Kasumi-1 (cell line): ENCODE measurements around the gene SYT5.
"Not testable (repeated sequence)": the region's sequence is repeated elsewhere in the genome, so short reads cannot be mapped to it uniquely, and the experiment has no call there.

Experiments
- DNase-seq, 2 experiments: peaks; one replicate each; lab custom pipeline; 2025; lab: John Stamatoyannopoulos, UW

The SYT5 gene

GRCh38 chr19:55206664-55207500 is 26.8 kb upstream of the SYT5 start:
- DNase-seq, result peak; percentile 73 to 79

- DNase-seq, result not testable (repeated sequence)
Measured at GRCh38 chr19:55202199-55202598, 22.1 kb upstream of the SYT5 start.

GRCh38 chr19:55199620-55200204 is 19.6 kb upstream of the SYT5 start:
- DNase-seq, result no peak

- DNase-seq, result no peak
Measured at GRCh38 chr19:55198651-55199050, 18.6 kb upstream of the SYT5 start.

DNA sequence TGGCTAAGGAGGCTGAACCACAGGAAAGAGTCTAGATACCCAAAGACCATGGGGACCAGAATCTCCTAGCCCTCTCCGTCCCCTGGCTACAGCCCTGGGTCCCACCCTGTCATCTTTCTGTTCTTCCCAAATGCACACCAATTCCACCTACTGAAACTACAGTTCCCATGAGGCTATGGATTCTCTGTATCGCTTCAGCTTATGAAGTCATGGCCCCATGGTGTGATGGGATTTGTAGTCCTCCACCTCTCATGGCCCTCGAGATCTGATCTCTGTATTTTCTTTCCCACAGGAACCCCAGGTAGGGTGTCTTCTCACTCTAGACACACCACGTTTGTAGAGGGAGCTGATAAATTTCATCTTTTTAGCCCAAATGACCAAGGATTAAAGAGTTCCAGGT is 17.4 kb upstream of the SYT5 start:
- DNase-seq, result peak; percentile 14 to 26

GRCh38 chr19:55196803-55197202 is 16.7 kb upstream of the SYT5 start:
- DNase-seq, result no peak

DNA sequence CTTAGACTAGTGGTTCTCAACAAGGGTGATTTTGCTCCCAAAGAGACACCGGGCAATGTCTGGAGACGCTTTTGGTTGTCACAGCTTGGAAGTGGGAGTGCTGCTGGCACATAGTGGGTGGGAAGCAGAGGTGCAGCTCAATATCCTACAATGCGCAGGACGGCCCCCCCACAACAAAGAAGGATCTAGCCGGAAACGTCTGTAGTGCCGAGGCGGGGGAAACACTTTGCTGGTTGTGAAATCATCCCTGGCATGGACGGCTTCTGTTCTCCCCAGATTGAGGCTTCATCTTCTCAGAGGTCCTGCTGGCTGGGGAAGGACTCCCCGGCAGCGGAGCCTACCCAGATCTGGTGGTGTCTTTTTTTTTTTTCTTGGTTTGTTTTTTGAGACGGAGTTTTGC is 13.4 kb upstream of the SYT5 start:
- DNase-seq, result peak; percentile 71

DNA sequence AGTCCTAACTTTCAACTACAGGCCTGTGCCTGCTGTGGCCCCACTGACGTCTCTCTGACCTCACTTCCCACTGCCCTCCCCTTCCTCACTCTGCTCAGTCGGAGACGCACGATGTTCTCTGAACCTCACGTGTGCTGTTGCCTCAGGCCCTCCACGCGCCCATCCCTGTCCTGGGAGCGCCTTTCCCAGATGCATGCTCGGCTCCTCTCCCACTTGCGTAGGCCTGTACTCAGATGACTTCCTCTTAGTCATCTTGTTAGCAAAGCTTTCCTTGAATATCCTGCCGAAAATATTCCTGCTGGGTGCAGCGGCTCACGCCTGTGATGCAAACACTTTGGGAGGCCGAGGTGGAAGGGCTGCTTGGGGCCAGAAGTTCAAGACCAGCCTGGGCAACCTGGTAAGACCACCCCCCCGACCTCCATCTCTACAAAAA is 9.3 kb upstream of the SYT5 start:
- DNase-seq, result peak in 1 of 2 experiments; percentile 18

DNA sequence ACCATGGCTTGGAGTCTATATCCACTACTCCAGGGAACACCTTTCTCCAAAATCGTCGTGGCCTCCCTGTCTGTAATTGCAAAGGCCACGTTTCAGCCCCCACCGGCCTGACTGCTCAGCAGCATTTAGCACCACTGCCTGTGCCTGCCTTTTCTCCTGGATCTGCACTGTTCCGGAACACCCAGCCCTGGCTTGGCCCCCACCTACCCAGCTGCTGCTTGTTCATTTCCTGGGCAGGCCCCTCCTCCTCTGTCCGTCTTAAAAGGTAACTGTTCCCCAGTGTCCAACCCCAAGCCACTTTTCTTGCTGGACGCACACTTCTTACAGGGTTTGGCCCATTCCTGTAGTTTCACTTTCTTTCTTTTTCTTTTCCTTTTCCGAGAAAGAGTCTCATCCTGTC is 8.5 kb upstream of the SYT5 start:
- DNase-seq, result no peak

GRCh38 chr19:55186080-55186479 is 6.0 kb upstream of the SYT5 start:
- no peak for DNase-seq

DNA sequence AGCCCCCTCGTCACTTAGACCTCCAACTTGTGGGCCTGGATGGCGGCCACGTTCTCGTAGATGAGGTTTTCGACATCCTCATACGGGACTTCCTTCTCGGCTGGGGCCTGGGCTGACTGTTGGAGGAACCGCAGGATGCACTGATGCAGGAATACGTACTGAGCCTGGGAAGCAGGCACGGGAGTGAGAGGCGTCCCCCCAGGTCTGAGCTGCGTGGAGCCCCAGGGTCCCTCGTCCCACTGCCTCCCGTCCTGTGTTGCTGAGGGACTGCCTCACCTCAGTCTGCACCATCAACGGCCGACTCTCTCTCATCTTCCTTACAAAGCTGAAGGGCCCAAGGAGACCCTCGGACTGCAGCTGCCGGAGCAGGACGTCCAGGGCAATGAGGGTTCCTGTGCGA is 1.7 kb upstream of the SYT5 start:
- DNase-seq, result no peak

DNA sequence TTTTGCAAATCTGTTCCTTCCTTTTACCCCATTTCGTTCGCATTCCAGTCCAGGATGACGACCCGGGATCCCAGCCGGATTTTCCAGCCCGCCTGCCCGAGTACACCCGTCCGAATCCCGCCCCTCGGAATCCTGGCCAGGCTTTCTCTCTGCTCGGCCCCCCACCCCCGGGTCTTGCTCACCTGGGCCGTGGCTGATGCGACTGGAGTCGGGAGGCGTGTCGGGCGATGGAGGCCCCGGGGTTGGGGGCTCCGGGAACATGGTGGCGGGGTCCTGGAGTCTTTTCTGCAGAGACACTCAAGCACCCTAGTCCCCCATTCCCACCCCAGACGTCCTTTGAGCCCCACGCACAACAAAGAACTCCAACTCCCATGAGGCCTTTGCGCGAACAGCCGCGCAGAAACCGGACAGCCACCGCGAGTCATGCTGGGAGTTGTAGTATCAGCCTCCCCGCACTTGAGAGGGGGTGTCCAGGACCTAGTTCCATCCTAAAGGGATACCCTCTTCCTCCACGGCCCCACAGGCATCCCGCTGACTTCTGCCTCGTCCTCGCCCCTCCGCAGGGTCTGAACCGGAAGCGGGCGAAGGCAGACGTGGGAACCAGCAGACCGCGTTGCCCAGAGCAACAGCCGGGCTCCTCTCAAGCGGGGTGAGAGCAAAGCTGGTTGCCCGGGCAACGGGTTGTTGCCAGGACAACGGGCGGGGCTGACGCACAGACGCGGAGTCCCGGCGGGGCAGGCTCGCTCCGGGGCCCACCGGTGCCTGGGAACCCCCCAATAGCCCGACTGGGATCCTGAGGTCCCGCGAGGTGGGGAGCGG is 1.1 kb downstream of the SYT5 start:
- DNase-seq, result no peak

- DNase-seq, result no peak
Measured at GRCh38 chr19:55176076-55176475, 4.0 kb downstream of the SYT5 start.

- DNase-seq, result no peak
Measured at GRCh38 chr19:55175117-55175867, 4.8 kb downstream of the SYT5 start.

DNA sequence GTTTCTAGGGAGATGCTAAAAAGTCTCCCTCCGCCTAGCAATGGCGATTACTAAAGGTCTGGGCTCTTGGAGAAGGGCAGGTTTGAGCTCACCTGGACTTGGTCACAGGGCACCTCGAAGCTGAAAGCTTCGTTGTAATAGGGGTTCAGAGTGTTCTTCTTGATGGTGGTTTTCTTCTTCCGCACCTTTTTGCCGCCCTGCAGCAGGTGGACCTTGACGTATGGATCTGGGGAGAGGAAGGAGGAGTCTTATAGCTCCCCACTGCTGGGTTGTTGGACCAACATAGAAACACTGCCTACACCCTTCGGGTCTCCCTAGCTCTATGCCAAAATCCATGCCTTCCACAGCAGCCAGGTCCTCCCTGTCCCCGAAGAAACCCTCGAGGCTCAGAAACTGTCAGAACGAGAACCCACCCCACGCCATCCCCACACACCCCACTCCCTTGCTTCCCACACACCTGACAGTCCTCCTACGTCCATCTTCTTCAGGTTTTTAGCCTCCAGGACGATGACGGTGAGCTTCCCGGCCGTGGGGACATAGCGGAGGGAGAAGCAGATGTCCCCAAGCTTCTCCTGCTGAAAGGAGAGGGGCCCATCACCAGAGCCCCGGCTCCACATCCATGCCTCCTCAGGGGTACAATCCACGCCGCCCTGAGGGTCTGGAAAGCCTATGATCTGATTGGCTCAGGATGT is 5.5 kb downstream of the SYT5 start:
- no peak for DNase-seq

GRCh38 chr19:55173714-55174409 is 6.2 kb downstream of the SYT5 start:
- no peak for DNase-seq

GRCh38 chr19:55173186-55173713 is 6.8 kb downstream of the SYT5 start:
- no peak for DNase-seq

DNA sequence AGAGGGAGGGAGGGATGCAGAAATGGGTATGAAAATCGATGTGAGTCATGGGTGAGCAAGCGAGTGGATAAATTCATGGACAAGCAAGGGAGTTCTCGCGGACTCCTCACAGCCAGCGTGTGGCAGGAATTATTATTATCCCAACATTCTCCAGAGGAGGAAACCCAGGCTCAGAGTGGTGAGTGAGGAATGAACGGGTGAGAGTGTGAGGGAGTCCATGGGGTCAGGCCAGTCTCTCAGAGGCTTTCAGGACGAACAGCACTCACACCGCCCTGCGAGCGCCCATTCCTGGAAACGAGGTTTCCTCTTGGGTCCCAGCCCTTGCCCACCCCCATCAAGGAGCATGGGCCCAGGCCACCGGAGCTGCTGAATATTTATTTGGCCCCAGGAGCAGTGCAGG is 7.3 kb downstream of the SYT5 start:
- DNase-seq, result no peak

- DNase-seq, result not testable (repeated sequence)
Measured at GRCh38 chr19:55172318-55172717, 7.8 kb downstream of the SYT5 start.

GRCh38 chr19:55171440-55171839 is 8.6 kb downstream of the SYT5 start:
- DNase-seq, result no peak

DNA sequence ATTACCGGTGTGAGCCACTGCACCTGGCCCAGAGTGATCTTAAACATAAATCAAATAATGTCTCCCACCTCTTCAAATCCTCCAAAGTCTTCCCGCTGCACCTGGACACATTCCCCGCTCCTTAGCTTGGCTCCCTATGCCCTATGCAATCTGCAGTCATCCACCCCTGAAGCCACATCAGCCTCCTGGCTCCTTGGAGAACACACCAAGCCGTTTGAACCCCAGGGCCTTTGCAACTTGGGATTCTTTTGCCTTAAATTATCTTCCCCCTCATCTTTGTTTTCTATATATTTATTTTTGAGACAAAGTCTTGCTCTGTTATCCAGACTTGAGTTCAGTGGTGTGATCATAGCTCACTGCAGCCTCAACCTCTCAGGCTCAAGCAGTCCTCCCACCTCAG is 11.0 kb downstream of the SYT5 start:
- no peak for DNase-seq
